Activated CD4-positive, alpha-beta T cell treated with anti-CD3 and anti-CD28 coated beads, Interleukin-2, Interleukin-4, amounts not matched to agents 100 ng/mL and 50 ng/mL, durations not matched to agents 16 hours and 8 hours (primary cell): ENCODE results near the gene ELMOD2.

Experiments used
- DNase-seq: peaks from one replicate; pipeline ENCODE4 v3.0.0-alpha.2; 2020; ENCODE audit warnings: low spot score

The ELMOD2 gene

DNA sequence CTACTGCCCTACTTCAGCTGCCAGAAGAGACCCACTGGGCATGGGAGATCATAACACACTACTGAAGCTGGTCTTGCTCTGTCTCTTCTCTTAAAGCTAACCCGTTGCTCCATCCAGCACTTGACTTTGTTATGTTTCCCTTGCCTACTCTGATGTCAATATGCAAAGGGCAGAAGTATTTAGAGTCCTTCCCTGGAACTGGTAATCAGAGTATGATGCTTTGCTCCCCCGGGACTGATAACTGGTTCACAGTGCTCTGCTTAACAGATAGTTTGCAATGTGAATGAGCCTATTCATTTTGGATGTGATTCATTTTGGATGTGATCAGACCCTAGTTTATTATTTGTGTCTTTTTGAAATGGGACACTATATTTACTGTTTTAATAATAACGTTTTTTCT lies 57.1 kb downstream of the ELMOD2 start:
- DNase-seq = no peak

GRCh38 chr4:140584439-140584838 lies 60.5 kb downstream of the ELMOD2 start:
- no peak for DNase-seq

DNA sequence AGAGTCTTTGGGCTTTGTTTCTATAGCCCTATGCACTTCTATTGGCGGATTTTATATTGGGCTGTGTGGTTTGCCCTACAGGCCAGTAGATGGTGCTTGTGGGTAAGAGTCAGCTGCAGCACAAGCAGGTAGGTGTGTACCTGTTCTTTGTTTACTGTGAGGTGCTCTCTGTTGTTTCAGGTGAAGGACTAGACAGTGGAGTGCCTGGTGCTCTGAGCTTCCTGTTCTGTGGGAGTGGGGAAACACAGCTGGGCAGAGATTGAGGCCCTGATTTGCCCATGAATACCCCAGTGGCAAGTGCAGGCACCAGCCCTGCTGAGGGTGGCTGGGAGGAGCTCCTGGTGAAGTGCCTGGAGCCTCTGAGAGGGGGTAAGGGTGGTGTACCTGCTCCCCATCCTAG lies 71.1 kb downstream of the ELMOD2 start:
- peak; percentile 4 for DNase-seq

DNA sequence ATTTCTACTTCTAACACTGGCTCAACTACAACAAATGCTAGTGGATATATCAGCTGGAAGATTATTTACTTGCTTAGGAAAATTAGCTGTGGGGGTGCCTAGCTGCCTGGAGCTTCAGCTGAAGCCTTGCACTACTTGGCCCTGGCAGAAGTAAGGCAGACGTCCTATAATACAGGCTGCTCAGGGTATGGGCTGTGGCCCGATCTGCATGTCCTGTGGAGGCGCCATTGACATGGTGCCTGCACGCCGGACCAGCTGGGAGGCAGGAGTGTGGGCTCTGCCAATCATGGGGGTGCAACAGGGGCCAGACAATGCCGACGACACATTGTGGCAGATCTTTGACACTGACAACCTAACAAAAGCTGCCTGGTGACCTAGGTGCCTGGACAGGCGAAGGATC lies 76.4 kb downstream of the ELMOD2 start:
- DNase-seq = no peak

DNA sequence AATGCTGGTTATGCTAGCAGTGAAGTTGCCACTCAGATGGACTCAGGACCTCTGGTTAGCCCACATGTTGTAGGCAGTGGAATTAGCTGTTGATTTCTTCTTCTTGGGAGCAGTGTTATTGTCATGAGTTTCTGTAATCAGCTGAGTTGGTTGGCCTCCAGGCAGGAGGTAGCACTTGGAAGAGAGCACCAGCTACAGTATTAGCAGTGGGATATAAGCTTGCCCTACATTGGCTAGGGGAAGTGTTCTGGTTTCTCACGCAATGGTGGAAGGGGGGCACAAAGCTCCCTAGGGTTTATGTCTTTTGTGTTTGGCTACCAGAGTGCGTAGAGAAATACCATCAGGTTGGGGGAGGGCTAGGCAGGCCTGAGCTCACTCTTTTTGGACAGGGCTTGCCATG lies 78.7 kb downstream of the ELMOD2 start:
- DNase-seq = no peak

DNA sequence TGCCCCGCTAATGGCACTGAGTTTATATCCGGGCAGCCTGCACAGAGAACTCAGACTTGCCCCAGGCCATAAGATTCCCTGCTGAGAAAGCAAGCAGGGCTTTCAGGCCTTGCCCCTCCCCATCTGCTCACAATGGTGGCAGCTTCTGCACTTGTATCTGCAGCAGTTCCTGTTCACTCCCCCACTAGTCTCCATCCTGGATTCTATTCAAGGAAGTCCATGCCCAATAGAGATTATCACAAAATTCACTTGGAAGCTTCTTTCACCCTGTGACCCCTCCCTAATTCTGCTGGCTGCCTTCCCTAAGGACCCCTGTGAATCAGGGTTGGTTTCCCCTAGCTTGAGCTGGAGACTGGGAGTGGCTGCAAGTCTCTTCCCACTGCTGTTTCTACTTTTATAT lies 79.3 kb downstream of the ELMOD2 start:
- no peak for DNase-seq
